Activated naive CD8-positive, alpha-beta T cell (primary cell): ENCODE results near the gene ISOC2.

Experiments
- H3K27ac Mint-ChIP-seq: one replicate; pipeline ENCODE4 v1.8.0; 2021; ENCODE audit warnings: mixed read lengths
- H3K27me3 Mint-ChIP-seq: one replicate; pipeline ENCODE4 v1.8.0; 2021; ENCODE audit warnings: mixed read lengths
- H3K36me3 Mint-ChIP-seq: one replicate; pipeline ENCODE4 v1.8.0; 2021; ENCODE audit warnings: mixed read lengths
- H3K4me1 Mint-ChIP-seq: one replicate; pipeline ENCODE4 v1.8.0; 2021; ENCODE audit warnings: low read depth, mixed read lengths
- H3K4me3 Mint-ChIP-seq: one replicate; pipeline ENCODE4 v1.8.0; 2021; ENCODE audit warnings: mild to moderate bottlenecking, mixed read lengths
- H3K9me3 Mint-ChIP-seq: one replicate; pipeline ENCODE4 v1.8.0; 2021; ENCODE audit warnings: low read depth, mixed read lengths

ISOC2 gene

GRCh38 chr19:55493645-55494171, 32.3 kb upstream of the ISOC2 start:
- Mint-ChIP-seq H3K4me1 (no peaks in the 10 kb centered on the region), H3K27me3 (peaks cover 2% of the 10 kb centered on the region), H3K36me3 (no peaks in the 10 kb centered on the region), H3K27ac (no peak overlapping the region), H3K4me3 (no peak overlapping the region), H3K9me3 (no peaks in the 10 kb centered on the region)

DNA sequence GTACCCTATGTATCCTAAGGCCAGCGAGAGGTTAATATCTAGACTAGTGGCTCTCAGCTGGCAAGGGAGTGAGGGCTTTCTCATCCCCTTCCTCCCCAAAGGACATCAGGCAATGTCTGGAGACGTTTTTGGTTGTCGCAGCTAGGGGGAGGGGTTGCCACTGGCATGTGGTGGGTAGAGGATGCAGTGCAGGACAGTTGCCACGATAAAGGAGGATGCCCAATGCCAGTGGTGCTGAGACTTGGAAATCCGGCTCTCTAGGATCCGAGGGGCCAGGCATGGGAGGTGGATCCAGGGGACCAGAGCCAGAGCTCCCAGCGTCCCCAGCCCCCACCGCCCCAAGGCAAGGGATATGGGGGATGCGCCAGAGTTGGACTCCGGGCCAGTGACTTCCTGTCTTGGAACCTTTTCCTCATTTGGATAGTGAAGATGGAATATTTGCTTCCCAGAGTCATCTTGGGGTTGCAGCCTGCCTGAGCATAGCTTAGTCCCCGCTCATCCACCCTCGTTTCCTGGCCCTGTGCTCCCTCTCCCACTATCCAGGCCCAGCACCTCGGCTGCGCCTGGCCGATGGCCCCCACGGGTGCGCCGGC, 31.7 kb upstream of the ISOC2 start:
- H3K27ac Mint-ChIP-seq = no peak overlapping the region
- H3K4me1 Mint-ChIP-seq = no peaks in the 10 kb centered on the region
- H3K36me3 Mint-ChIP-seq = no peaks in the 10 kb centered on the region
- H3K9me3 Mint-ChIP-seq = no peaks in the 10 kb centered on the region
- no peak overlapping the region for H3K4me3 Mint-ChIP-seq
- H3K27me3 Mint-ChIP-seq = peaks cover 2% of the 10 kb centered on the region

- peaks cover 2% of the 10 kb centered on the region for H3K27me3 Mint-ChIP-seq
- H3K4me3 Mint-ChIP-seq = no peak overlapping the region
- no peaks in the 10 kb centered on the region for H3K9me3 Mint-ChIP-seq
- H3K27ac Mint-ChIP-seq = no peak overlapping the region
- H3K36me3 Mint-ChIP-seq = no peaks in the 10 kb centered on the region
- H3K4me1 Mint-ChIP-seq = peaks cover 3% of the 10 kb centered on the region
These were observed 31.0 kb upstream of the ISOC2 start for GRCh38 chr19:55492362-55492944.

DNA sequence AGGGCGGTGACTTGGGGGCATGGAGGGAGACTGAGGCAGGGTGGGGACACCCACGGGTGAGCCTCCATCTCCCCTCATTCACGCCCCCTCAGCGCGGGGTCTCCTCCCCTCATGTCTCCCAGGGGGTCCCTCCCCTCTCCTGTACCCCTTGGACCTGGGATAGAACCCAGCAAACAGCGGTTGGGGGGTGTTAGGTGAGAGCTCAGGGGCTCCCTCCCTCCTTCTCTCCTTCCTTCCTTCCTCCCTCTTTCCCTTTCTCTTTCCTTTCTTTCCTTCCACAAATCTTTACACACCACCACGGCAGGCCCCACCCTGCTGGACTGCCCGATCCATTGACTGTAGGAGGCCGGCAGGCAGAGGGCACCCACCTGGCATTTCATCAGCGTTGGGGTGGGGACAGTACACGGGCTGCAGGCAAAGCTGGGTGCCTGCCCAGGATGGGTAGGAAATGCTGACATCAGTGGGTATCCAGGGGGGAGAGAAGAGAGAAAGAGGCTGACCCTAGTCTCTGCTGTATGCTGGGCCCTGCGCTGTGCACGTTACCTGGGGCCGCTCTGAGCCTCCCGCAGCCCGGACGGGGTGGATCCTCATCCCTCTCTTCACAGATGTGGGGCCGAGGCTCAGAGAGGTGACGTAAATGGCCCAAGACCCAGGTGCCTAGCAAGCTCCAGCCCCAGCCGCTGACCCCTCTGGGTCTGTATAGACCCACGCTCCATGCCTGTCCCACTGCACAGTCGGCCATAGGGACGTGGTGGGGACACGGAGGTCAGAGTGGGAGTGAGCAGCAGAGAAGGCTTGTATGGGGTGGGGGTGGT, 30.3 kb upstream of the ISOC2 start:
- Mint-ChIP-seq H3K27me3 (peaks cover 2% of the 10 kb centered on the region), H3K4me1 (peaks cover 9% of the 10 kb centered on the region), H3K4me3 (no peak overlapping the region), H3K27ac (no peak overlapping the region), H3K36me3 (no peaks in the 10 kb centered on the region), H3K9me3 (no peaks in the 10 kb centered on the region)

GRCh38 chr19:55490478-55491432, 29.3 kb upstream of the ISOC2 start:
- Mint-ChIP-seq H3K4me3 (no peak overlapping the region), H3K27ac (no peak overlapping the region), H3K9me3 (no peaks in the 10 kb centered on the region), H3K4me1 (peaks cover 13% of the 10 kb centered on the region), H3K27me3 (peaks cover 2% of the 10 kb centered on the region), H3K36me3 (no peaks in the 10 kb centered on the region)

- Mint-ChIP-seq H3K27ac (no peak overlapping the region), H3K36me3 (no peaks in the 10 kb centered on the region), H3K4me3 (no peak overlapping the region), H3K27me3 (peaks cover 2% of the 10 kb centered on the region), H3K4me1 (peaks cover 13% of the 10 kb centered on the region), H3K9me3 (no peaks in the 10 kb centered on the region)
These were observed 28.5 kb upstream of the ISOC2 start for GRCh38 chr19:55489711-55490477.

GRCh38 chr19:55488986-55489710, 27.7 kb upstream of the ISOC2 start:
- H3K27me3 Mint-ChIP-seq = peaks cover 2% of the 10 kb centered on the region
- H3K9me3 Mint-ChIP-seq = no peaks in the 10 kb centered on the region
- no peak overlapping the region for H3K4me3 Mint-ChIP-seq
- no peak overlapping the region for H3K27ac Mint-ChIP-seq
- no peaks in the 10 kb centered on the region for H3K36me3 Mint-ChIP-seq
- H3K4me1 Mint-ChIP-seq = peaks cover 13% of the 10 kb centered on the region

DNA sequence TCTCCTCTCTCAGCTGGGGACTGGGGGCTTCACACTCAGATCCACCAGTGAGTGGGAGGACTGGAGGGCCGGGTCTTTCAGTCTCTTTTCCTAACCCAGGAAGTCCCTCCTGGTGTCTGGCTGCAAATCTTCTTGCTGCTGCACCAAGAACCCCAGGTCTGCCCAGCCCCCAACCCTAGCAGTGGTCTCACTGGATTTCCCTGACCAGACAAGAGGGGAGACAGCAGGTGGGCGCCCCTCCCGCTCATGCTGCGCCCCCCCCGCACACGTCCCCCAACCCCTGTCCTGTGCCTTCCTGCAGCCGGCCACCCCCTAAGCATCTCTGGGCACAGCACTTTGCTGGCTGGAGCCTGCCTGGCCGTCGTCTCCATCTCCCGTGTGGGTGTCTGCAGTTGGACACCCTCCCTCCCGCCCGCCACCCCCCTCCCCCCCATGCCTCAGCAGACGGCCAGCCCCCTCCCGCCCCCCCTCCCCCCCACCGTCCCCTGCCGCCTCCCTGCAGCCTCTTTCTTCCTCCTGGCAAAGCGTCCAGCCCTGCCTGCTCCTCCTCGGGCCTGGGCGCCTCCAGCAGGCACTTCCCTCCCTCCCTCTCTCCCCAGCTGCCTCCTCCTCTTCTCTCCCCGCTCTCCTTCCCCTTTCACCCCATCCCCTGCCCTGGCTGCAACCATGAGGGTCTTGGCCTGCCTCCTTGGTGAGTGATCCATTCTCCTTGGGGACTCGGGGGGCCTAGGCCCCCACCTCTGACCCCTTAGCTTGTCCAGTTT, 26.7 kb upstream of the ISOC2 start, which contains the start of gene SSC5D:
TSS of gene SSC5D (plus strand) at position 513 of the 764 bp plus-strand sequence. CDS start at position 667, 154 bp downstream.
- Mint-ChIP-seq H3K27ac (peak within 1 kb of the TSS; percentile 61), H3K27me3 (peaks cover 2% of the 10 kb centered on the region), H3K4me1 (peaks cover 13% of the 10 kb centered on the region), H3K36me3 (no peaks in the 10 kb centered on the region), H3K4me3 (no peak within 1 kb of the TSS), H3K9me3 (no peaks in the 10 kb centered on the region)

- Mint-ChIP-seq H3K36me3 (no peaks in the 10 kb centered on the region), H3K27ac (peak overlapping the region; percentile 61), H3K27me3 (no peaks in the 10 kb centered on the region), H3K4me1 (peaks cover 13% of the 10 kb centered on the region), H3K9me3 (no peaks in the 10 kb centered on the region), H3K4me3 (peak overlapping the region; percentile 10)
These were observed 25.8 kb upstream of the ISOC2 start for GRCh38 chr19:55486971-55487923.

DNA sequence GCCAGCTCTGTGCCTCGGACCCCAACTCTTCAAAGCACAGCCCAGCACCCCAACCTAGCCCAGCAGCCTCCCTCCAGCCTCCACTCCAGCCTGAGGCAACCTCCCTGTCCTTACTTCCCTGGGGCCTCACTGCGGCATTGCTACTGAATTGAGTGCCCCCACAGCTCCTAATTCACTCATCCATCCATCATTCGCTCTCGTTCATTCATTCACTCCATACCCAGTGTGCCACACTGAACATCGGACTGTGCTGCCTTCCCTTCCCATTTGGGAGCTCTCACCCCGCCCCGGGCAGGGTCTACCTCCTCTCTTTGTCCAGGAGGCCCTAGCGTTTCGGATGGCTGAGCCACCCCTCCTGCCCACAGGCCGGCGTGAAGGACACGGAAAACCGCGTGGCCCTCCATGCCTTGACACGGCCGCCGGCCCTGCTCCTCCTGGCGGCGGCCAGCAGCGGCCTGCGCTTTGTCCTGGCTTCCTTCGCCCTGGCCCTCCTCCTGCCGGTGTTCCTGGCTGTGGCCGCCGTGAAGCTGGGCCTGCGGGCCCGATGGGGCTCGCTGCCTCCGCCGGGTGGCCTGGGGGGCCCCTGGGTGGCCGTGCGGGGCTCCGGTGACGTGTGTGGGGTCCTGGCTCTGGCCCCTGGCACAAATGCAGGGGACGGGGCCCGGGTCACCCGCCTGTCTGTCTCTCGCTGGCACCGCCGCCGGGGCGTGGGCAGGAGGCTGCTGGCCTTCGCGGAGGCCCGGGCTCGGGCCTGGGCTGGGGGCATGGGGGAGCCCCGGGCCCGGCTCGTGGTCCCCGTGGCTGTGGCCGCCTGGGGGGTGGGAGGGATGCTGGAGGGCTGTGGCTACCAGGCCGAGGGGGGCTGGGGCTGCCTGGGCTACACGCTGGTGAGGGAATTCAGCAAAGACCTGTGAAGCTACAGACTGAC, 24.9 kb upstream of the ISOC2 start:
- H3K4me1 Mint-ChIP-seq = peaks cover 13% of the 10 kb centered on the region
- no peaks in the 10 kb centered on the region for H3K9me3 Mint-ChIP-seq
- H3K36me3 Mint-ChIP-seq = no peaks in the 10 kb centered on the region
- H3K27ac Mint-ChIP-seq = peak overlapping the region; percentile 86
- H3K27me3 Mint-ChIP-seq = no peaks in the 10 kb centered on the region
- H3K4me3 Mint-ChIP-seq = peak overlapping the region; percentile 76

- H3K36me3 Mint-ChIP-seq = no peaks in the 10 kb centered on the region
- H3K4me1 Mint-ChIP-seq = peaks cover 13% of the 10 kb centered on the region
- no peaks in the 10 kb centered on the region for H3K9me3 Mint-ChIP-seq
- peak overlapping the region; percentile 86 for H3K27ac Mint-ChIP-seq
- H3K27me3 Mint-ChIP-seq = no peaks in the 10 kb centered on the region
- H3K4me3 Mint-ChIP-seq = peak overlapping the region; percentile 76
These were observed 24.1 kb upstream of the ISOC2 start for GRCh38 chr19:55485439-55486011.
